Calu3 (cell line): ENCODE data around the gene CTNNBL1. TPM values are rescaled to one million over a fixed set of nuclear protein-coding genes. Genes with fewer than 3 reads are reported as not detected.

ENCODE experiments used
- BruUV-seq: library from RNA; stranded (reverse); fragments of 400-500 nt; replicated peaks from 2 replicates; lab custom pipeline; 2021; lab: Mats Ljungman, UMichigan
- CTCF ChIA-PET: fragments of 300-600 bp; sonication (Branson Sonifier 250); formaldehyde crosslinking; loops from one replicate; lab custom pipeline; 2022; ENCODE audit warnings: antibody characterized with exemption; lab: Charles Lee
- DNase-seq: peaks from one replicate; pipeline ENCODE4 v3.0.0; 2022
- H3K27ac Mint-ChIP-seq: one replicate; pipeline ENCODE4 v1.8.0; 2022; ENCODE audit warnings: mixed read lengths; ENCODE audit not compliant: unreplicated experiment
- H3K27me3 Mint-ChIP-seq: one replicate; pipeline ENCODE4 v1.8.0; 2022; ENCODE audit warnings: mixed read lengths; ENCODE audit not compliant: unreplicated experiment
- H3K36me3 Mint-ChIP-seq: one replicate; pipeline ENCODE4 v1.8.0; 2022; ENCODE audit warnings: mild to moderate bottlenecking, moderate library complexity, mixed read lengths; ENCODE audit not compliant: insufficient read depth, unreplicated experiment
- H3K4me1 Mint-ChIP-seq: one replicate; pipeline ENCODE4 v1.8.0; 2022; ENCODE audit warnings: mild to moderate bottlenecking, low read depth, mixed read lengths; ENCODE audit not compliant: unreplicated experiment
- H3K4me3 Mint-ChIP-seq: one replicate; pipeline ENCODE4 v1.8.0; 2022; ENCODE audit warnings: mild to moderate bottlenecking, low read depth, moderate library complexity, mixed read lengths; ENCODE audit not compliant: unreplicated experiment
- H3K9me3 Mint-ChIP-seq: one replicate; pipeline ENCODE4 v1.8.0; 2022; ENCODE audit warnings: low read depth, mixed read lengths; ENCODE audit not compliant: unreplicated experiment
- CTCF ChIP-seq: fragments of 200-600 bp; IDR thresholded peaks from one replicate; pipeline ENCODE4 v1.8.0; 2022; ENCODE audit warnings: antibody characterized with exemption; ENCODE audit not compliant: unreplicated experiment
- intact Hi-C: fragments of 100-400 bp; cut with micrococcal nuclease; formaldehyde crosslinking; loops from one replicate; pipeline ENCODE4 v1.10.0; 2022; ENCODE audit not compliant: unreplicated experiment
- total RNA-seq: library from RNA; stranded (reverse); gene quantifications from 2 replicates; pipeline ENCODE4 v1.2.3, GENCODE V29; 2022

CTNNBL1 gene
- total RNA-seq, 1 experiment from 2014 or later = 106 TPM

GRCh38 chr20:37879843-37880242 lies 186.0 kb downstream of the CTNNBL1 start:
- Mint-ChIP-seq H3K4me3 (no peak overlapping the region), H3K27ac (no peak overlapping the region), H3K27me3 (peaks cover 22% of the 10 kb centered on the region), H3K9me3 (no peaks in the 10 kb centered on the region), H3K36me3 (peaks cover 7% of the 10 kb centered on the region), H3K4me1 (no peaks in the 10 kb centered on the region)
- no TSS peak for BruUV-seq
- CTCF ChIA-PET = no interaction called here
- intact Hi-C loops = no loop called here
- no peak for DNase-seq
- no peak for TF ChIP-seq CTCF

DNA sequence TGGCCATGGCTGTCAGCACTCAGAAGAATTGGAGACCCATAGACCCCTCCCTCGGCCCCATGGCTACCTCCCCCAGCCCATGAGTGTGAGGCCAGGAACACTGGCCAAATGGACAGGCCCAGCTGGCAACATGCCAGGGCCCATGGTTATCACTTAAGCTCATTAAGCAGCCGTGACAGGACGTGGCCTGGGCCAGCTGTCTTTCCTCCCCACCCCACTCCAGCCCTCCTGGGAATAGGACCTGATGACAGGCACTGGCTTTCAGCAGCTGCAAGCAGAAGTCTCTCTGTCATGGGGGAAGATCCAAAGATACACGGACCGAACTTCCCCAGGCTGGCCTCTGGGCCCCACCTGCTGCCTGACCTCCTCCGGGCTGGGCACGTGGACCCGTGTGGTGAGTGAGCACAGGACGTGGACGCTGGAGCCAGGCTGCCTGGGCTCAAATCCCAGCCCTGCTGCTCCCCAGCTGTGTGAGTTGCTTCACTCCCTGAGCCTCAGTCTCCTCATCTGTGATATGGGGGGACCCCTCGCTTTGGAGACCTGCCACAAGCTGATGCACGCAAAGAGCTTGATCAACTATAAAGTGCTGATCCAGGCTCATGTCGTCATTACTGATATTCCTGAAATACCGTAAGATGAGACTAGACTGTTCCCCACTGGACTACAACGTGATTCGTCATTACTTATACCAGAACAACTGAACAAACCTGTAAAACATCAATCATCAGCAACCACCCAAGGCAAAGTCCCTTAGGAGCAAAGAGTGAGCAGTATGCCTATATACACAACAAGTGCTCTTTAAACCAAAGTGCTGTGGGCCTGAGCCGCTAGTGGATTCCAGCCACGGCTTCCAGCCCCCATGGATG lies 187.1 kb downstream of the CTNNBL1 start:
- Mint-ChIP-seq H3K36me3 (peaks cover 3% of the 10 kb centered on the region), H3K27me3 (peaks cover 22% of the 10 kb centered on the region), H3K9me3 (no peaks in the 10 kb centered on the region), H3K4me1 (no peaks in the 10 kb centered on the region), H3K27ac (no peak overlapping the region), H3K4me3 (no peak overlapping the region)
- no peak for DNase-seq
- no TSS peak for BruUV-seq
- intact Hi-C loops = no loop called here
- no peak for TF ChIP-seq CTCF
- CTCF ChIA-PET = interaction anchor here (0.6 kb wide), 2 partner anchors 292 to 362 kb away, joined by 3 to 4 read pairs; no protein-coding TSS in a partner anchor

DNA sequence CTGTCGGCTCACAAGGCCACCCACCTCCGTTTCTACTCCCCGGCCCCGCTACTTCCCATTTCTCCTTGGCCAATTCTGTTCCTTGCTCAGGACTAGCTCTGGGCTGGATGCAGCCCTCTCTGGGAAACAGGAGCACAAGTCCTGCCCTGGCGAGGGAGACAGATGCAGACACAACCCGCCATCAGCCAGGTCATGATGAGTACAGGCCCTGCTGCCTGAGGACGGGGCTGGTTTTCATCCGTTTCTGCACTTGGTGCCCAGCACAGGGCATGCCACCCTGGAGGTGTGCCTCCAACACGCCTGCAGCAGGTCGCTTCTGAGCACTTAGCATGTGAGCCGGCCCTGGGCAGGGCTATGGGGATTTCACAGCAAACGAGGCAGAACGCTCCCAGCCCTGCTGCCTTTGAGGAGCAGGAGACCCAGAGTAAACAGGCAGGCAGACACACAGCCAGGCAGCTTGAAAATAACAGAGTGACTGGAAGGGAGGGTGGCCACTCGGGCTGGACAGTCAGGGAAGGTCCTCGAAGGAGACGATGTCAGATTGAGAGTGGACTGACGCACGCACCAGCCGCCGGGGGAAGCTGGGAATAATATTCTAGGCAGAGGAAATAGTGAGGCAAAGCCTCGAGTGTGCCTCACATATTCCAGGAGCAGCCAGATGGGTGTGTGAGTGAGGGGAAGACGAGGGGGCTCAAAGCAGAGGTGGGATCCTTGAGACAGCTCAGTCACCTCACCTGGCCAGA lies 187.9 kb downstream of the CTNNBL1 start:
- Mint-ChIP-seq H3K36me3 (no peaks in the 10 kb centered on the region), H3K27me3 (peaks cover 22% of the 10 kb centered on the region), H3K27ac (no peak overlapping the region), H3K4me1 (no peaks in the 10 kb centered on the region), H3K4me3 (no peak overlapping the region), H3K9me3 (no peaks in the 10 kb centered on the region)
- no peak for DNase-seq
- intact Hi-C loops = no loop called here
- CTCF ChIA-PET = no interaction called here
- TF ChIP-seq CTCF = no peak
- no TSS peak for BruUV-seq

DNA sequence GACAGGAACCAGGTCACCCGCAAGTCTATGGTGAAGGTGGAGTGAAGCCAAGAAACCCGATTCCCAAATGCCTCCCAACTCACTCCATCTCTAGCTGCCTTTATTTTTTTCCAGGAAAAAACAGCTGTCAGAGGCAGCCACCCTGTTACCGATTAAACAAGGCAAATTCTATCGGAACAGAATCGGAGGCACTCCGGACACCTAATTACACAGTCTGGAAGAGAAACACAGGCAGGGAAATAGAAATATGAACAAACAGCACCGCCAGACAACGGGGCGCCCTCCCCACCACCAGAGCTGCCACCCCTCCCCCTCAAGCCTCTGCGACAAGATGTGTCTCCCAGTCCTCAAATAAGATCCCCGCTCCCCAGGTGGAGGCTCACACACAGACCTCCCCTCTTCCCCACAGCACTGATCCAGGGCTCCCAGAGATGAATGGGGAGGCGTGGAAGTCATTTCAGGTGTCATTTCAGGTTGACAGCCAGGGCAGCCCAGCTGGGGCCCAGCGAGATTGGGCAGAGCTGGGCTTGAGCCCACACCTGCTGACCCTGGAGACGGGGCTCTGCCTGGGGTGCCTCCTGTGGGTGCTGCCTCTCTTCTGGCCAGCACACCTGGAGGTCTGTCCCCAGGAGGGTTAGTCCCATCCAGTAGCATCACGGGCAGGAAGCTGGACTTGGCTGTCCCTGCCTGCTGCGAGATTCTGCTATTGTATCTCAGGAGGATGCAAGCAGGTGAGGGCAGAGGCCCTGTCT lies 189.3 kb downstream of the CTNNBL1 start:
- Mint-ChIP-seq H3K27me3 (peaks cover 35% of the 10 kb centered on the region), H3K9me3 (no peaks in the 10 kb centered on the region), H3K27ac (no peak overlapping the region), H3K36me3 (no peaks in the 10 kb centered on the region), H3K4me3 (no peak overlapping the region), H3K4me1 (no peaks in the 10 kb centered on the region)
- CTCF ChIA-PET = no interaction called here
- intact Hi-C loops = no loop called here
- BruUV-seq = no TSS peak
- no peak for DNase-seq
- TF ChIP-seq CTCF = no peak
